Brain microvascular endothelial cell (primary cell): ENCODE measurements around the gene MATCAP1.

Source experiments
- DNase-seq: peaks from one replicate; pipeline ENCODE4 v3.0.0-alpha.2; 2020
- H3K27ac ChIP-seq: fragments of 250-450 bp; sonication (Bioruptor Pico); 2 replicates; pipeline ENCODE4 v1.5.1; 2020; ENCODE audit warnings: mild to moderate bottlenecking, moderate library complexity
- H3K27me3 ChIP-seq: fragments of 250-450 bp; sonication (Bioruptor Pico); replicated peaks from 2 replicates; pipeline ENCODE4 v1.5.1; 2020; ENCODE audit warnings: mild to moderate bottlenecking
- H3K36me3 ChIP-seq: fragments of 250-450 bp; sonication (Bioruptor Pico); replicated peaks from 2 replicates; pipeline ENCODE4 v1.5.1; 2020; ENCODE audit warnings: mild to moderate bottlenecking
- H3K4me3 ChIP-seq: 2 replicates; pipeline ENCODE4 v1.5.1; 2011; ENCODE audit warnings: low read depth, mild to moderate bottlenecking, control low read depth, low read length, moderate library complexity
- CTCF ChIP-seq: IDR thresholded peaks from 2 replicates; pipeline ENCODE4 v1.5.1; 2011; ENCODE audit warnings: low read depth, mild to moderate bottlenecking, moderate library complexity, low read length, control low read depth, inconsistent platforms; ENCODE audit errors: missing control alignments
- in situ Hi-C: cut with HindIII; loops from 2 replicates; pipeline ENCODE4 v1.10.0; 2017; ENCODE audit warnings: low sequenced_read_pairs, low pct_ligation_motif_present

Gene MATCAP1

GRCh38 chr16:67195676-67196075 is 11.9 kb upstream of the MATCAP1 start:
- in situ Hi-C loops = no loop called here
- peaks cover 53% of the 10 kb centered on the region for H3K36me3 ChIP-seq
- no peaks in the 10 kb centered on the region for H3K27me3 ChIP-seq
- DNase-seq = no peak
- H3K4me3 ChIP-seq = no peak overlapping the region
- no peak overlapping the region for H3K27ac ChIP-seq
- TF ChIP-seq CTCF = no peak

- Histone ChIP-seq H3K4me3 (no peak overlapping the region), H3K27ac (no peak overlapping the region), H3K36me3 (peaks cover 51% of the 10 kb centered on the region), H3K27me3 (no peaks in the 10 kb centered on the region)
- TF ChIP-seq CTCF = no peak
- no peak for DNase-seq
- in situ Hi-C loops = no loop called here
Observed at GRCh38 chr16:67194260-67194659, 10.5 kb upstream of the MATCAP1 start.

GRCh38 chr16:67193536-67193935 is 9.8 kb upstream of the MATCAP1 start:
- Histone ChIP-seq H3K4me3 (no peak overlapping the region), H3K27me3 (no peaks in the 10 kb centered on the region), H3K36me3 (peaks cover 50% of the 10 kb centered on the region), H3K27ac (no peak overlapping the region)
- in situ Hi-C loops = no loop called here
- no peak for TF ChIP-seq CTCF
- DNase-seq = no peak

- in situ Hi-C loops = no loop called here
- DNase-seq = no peak
- peaks cover 45% of the 10 kb centered on the region for H3K36me3 ChIP-seq
- TF ChIP-seq CTCF = no peak
- H3K4me3 ChIP-seq = peak overlapping the region; percentile 94
- H3K27ac ChIP-seq = peak overlapping the region; percentile 54
- no peaks in the 10 kb centered on the region for H3K27me3 ChIP-seq
Observed at GRCh38 chr16:67192781-67193361, 9.1 kb upstream of the MATCAP1 start.

- peak within 1 kb of the TSS; percentile 54 for H3K27ac ChIP-seq
- no peaks in the 10 kb centered on the region for H3K27me3 ChIP-seq
- H3K4me3 ChIP-seq = peak within 1 kb of the TSS; percentile 94
- DNase-seq = peak; percentile 79
- in situ Hi-C loops = no loop called here
- no peak for TF ChIP-seq CTCF
- H3K36me3 ChIP-seq = peaks cover 37% of the 10 kb centered on the region
Observed at GRCh38 chr16:67191995-67192681, 8.4 kb upstream of the MATCAP1 start, which contains the start of gene E2F4. Gene E2F4, plus strand, starts transcription at chr16:67192155. Its CDS starts 73 bp downstream, at chr16:67192228.
